Left lobe of liver (tissue), 2 donors: ENCODE results near the gene TMEM100. TPM values are rescaled to one million over a fixed set of nuclear protein-coding genes. Genes with fewer than 3 reads are reported as not detected.

Experiments
- ATAC-seq: fragments of 200-7000 bp; cut with Tn5 transposase; one replicate; pipeline ENCODE4 v1.9.1; 2020; ENCODE audit warnings: mild to moderate bottlenecking, moderate library complexity
- DNase-seq: peaks from one replicate; pipeline ENCODE4 v3.0.0-alpha.2; 2020; ENCODE audit warnings: low spot score
- total RNA-seq: library from RNA; stranded (reverse); gene quantifications from one replicate; pipeline ENCODE4 v1.2.1, GENCODE V29; 2021
- donor health status: DM: no; HTN: no; CAD: no; lungs with moderate emphysema.
- donor health status: DM: no; HTN: yes; CAD: no.

Gene TMEM100
- total RNA-seq, 1 donor from 2014 or later, result 7.0 TPM

- ATAC-seq, result no peak
Observed at GRCh38 chr17:55745258-55745657, 22.6 kb upstream of the TMEM100 start.

DNA sequence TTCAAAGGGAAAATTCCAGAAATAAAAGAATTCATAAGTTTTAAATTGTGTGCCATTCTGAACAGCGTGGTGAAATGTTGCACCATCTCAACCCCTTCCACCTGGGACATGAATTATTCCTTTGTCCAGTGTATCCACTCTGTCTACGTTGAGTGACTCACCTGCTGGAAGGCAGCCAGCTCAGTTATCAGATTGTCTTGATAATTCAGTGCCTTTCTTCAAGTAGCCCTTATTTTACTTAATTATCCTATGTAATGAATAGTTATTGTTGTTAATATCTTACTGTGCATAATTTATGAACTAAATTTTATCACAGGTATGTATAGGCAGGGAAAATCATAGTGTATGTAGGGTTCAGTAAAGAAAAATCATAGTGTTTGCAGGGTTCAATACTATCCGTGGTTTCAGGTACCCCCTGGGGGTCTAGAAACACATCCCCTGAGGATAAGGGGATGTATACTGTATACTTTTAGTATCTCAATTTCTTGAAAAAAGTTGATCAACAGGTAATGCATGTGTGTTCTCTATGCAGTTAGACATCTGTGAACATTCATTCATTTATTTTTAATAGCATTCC is 20.5 kb upstream of the TMEM100 start:
- DNase-seq (no peak), ATAC-seq (peak; percentile 36)

More at GRCh38 chr17:55745258-55745657, 22.6 kb upstream of the TMEM100 start:
- DNase-seq, result no peak

DNA sequence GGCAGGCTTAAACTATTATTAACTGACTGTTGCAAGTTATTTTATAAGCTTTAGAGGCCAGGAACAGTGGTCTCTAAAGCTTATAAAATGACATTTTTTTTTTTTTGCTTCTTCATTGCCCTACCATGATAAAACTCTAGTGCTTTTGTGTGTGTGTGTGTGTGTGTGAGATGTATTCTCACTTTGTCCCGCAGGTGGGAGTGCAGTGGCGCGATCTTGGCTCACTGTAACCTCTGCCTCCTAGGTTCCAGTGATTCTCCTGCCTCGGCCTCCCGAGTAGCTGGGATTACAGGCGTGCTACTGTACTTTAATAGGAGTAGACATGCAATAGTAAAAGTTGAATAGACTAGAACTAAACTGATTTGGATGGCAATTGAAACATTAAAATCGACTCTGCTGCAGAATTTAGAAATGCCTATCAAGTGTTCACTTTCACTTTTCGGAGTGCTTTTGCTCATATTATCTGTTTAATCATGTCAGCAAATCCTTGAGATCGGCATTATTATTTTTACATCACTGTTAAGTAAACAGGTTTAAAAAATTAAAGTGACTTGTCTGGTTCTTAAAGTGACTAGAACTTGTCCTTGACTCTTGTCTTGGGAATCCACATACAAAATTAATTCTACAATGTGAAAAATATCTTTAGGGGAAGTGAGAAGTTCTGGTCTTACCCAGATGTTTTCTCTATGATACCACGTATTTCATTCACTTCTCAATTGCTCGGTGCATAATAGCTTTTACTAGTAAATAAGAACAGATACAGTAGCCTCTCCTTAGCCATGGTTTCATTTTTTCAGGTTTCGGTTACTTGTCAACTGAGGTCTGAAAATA is 19.8 kb upstream of the TMEM100 start:
- ATAC-seq (no peak), DNase-seq (no peak)

DNA sequence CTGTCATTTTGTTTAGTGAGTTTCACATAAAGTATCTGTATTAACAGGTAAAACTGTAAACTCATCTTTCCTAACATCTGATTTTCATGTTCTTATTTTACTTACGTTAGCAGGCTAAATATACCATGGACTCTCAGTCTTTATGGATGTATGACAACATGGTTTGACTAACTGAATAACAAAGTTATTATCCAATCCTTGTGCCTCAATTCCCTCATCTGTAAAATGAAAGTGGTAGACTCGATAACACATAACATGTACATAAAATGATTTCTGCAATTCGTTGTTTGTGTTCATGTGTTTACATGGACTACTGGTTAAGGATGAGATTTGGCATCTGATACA is 18.7 kb upstream of the TMEM100 start:
- ATAC-seq (no peak), DNase-seq (no peak)

DNA sequence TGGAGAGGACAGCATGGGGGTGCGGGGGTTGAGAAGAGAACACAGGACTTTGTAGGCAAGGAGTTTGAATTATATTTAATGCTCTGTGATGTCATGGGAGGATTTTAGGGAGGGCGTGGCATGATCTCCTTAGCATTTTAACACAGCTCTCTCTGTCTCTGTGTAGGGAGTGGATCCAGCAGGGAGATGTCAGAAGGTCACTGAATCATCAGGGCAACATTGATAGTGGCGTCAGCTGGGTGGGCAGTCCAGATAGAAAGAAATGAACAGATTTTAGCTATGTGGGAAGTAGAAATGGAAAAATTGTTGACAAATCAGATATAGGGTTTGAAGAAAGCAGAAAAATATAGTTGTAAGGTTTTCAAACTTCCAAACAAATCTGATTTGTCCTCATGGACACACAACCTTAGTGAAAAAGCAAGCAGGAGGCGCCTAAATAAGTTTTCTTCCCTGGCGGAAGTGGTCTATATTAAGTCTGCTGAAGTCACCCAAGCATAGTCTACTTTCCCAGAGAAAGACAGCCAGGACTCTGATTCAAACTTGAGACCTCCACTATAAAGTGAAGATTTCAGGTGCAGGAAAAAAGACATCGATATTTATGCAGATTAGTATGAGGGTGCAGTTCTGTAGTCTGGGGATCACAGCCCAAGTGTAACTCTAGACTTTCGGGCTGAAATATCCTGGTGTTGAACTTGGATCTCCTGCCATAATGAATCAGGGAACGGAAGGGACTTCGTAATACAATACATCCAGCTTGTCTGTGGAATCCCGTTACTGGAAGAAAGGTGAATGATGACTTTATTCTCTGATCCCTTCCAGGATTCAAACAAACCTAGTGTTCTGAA is 18.1 kb upstream of the TMEM100 start:
- no peak for ATAC-seq
- no peak for DNase-seq

DNA sequence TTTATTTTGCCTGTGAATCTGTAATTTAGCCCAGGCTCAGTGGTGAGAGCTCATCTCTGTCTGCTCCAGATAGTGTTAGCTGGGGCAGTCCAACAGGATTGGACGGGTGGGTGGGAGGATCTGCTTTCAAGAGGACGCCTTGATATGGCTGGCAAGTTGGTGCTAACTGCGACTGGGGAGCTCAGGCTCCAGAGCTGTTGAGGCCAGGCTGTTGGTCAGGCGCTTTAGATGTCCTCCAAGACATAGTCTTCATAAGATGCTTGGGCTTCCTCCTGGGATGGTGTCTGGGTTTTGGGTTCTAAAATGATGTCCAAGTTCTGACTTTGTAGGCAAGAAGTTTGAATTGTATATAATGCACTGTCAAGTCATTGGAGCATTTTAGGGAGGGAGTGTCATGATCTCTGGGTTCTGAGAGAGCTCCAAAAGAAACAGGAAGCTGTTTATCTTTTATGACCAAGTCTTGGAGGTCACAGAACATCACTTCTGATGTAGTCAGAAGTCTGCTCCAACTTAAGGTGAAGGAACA is 15.4 kb upstream of the TMEM100 start:
- DNase-seq, result no peak
- no peak for ATAC-seq

DNA sequence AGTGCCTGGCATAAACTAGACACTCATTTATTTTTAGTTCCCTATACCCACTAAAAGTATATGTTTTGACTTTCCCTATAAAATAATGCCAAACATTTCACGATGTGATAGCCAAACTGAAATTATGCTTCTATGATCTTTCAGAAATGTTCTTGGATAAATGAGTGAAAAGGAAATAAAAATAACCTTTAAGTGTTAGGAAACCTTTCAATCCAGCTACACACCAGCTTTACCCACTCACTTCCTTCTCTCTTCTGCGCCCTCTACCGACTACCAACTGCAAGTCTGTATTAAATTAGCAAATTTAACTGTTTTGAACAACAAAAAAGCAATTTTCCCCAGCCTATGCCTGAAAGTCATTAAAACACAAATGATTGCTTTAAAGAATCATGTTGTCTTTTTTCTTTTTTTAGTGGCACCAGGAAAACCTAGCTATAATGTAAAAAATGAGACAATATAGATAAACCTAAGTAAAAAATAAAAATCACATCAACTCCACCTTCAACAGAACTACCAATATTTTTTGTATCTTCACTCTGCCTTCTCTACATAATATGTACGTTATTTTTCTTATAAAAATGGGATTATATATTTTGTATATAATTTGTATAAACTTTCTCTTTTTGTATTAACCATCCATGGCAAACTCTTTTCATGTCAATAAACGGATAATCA is 13.2 kb upstream of the TMEM100 start:
- ATAC-seq (peak; percentile 31), DNase-seq (no peak)

- ATAC-seq (no peak), DNase-seq (no peak)
Observed at GRCh38 chr17:55734128-55734781, 11.6 kb upstream of the TMEM100 start.

- peak; percentile 81 for DNase-seq
- ATAC-seq, result peak; percentile 73
Observed at GRCh38 chr17:55731586-55732250, 9.1 kb upstream of the TMEM100 start.

GRCh38 chr17:55730808-55731207 is 8.1 kb upstream of the TMEM100 start:
- no peak for DNase-seq
- peak; percentile 43 for ATAC-seq

- ATAC-seq (no peak), DNase-seq (no peak)
Observed at GRCh38 chr17:55730380-55730779, 7.7 kb upstream of the TMEM100 start.

DNA sequence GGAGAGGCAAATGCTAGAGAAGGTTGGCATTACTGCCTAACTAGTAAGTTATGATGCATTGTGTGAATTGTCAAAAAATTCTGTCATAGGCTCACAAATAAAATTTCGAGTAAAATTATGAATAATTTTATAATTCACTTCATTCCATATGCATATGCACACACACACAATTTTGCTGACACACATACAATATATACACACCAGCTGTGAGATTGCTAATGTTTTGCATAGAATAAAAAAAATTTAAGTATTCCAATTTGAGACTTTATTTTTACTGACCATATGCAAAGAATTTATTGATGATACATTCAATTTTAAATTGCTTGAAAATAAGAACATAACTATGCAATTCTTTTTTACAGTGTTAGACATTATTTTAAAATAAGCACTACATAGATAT is 6.8 kb upstream of the TMEM100 start:
- DNase-seq (no peak), ATAC-seq (no peak)

DNA sequence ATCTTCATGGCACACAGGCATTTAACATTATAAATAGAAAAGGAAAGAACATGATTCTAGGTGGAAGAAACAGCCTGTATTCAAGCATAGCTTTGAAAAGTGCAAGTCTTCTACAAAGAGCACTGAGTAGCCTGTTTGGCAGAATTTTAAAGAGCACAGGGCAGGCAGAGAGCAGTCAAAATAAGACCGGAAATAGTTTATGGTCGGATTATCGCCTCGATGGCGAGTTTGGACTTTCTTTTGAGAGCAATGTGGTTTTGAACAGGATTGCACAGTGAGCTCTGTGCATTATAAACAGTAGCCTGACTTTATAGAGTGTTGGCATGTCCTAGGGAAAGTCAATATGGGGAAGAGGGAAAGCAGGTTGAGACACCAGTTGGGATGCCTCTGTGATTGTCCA is 6.2 kb upstream of the TMEM100 start:
- DNase-seq, result no peak
- no peak for ATAC-seq

DNA sequence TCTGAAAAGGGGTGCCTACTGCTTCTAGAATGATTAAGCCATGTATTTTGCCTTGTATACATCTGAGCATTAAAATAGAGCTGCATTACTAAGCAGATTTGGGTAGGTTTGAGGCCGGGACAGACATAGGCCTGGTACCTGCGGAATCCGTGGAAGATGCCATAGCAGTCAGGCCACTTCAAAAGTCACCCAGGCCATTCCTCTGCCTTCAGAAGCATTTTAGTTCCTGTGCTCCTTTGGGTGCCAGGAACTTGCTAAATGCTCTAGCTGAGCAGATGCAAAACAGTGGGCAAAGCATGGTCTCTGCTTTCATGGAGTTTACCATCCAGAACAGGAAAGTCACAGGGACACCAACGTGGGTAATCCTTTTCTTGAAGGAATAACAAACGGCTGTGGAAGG is 5.7 kb upstream of the TMEM100 start:
- no peak for ATAC-seq
- DNase-seq, result no peak

GRCh38 chr17:55727920-55728319 is 5.3 kb upstream of the TMEM100 start:
- DNase-seq (no peak), ATAC-seq (no peak)

DNA sequence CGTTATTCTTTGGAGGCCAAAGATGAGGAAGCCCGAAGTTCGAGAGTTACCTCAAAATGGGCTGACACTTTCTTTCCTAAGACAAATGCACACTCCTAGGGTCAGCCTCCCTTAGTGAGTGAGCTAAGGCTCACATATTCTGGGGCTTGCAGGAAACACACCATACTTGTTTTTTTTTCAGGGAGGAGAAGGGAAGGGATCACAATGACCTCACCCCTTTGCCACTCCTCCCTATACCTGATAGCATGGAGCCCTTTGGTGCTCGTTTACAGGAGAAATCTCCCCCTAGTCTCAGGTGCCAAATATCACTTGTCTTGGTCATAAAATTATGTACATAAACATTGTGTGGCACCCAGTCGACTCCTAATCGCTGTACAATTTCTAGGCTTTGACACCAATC is 4.6 kb upstream of the TMEM100 start:
- no peak for ATAC-seq
- DNase-seq, result no peak

DNA sequence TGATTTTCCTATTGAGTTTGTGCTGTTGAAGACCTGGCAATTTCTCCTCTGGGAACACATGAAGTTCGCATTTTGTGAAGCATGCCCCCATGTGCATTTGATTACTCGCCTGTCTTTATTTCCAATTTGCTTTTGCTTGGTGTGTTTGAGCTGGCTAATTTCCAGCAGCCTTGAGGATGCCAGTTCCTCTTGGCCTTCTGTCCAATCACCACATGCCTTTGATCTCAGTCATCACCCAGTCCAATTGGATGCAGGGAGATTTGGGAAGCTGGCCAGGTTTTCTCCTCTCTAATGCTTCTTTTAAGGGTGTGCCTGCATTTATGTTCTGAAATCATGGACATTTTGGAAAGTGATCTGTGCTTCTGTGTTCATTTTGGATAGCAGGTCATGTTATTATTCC is 3.8 kb upstream of the TMEM100 start:
- ATAC-seq (peak; percentile 59), DNase-seq (peak; percentile 78)

DNA sequence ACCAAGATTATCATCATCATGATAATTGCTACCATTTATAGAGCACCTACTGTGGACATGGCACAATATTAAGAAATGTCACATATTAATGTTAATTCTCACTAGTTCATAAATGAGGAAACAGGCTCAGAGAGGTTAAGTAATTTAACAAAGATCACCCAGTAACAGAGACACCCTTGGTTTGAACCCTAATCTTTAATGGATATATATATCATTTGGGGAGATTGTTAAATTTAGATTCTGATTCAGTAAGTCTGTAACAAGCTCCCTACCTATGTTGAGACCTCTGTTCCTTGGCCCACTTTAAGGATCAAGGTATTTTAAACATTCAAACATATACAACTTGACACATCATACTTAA is 804 bp upstream of the TMEM100 start:
- DNase-seq (no peak), ATAC-seq (no peak)

DNA sequence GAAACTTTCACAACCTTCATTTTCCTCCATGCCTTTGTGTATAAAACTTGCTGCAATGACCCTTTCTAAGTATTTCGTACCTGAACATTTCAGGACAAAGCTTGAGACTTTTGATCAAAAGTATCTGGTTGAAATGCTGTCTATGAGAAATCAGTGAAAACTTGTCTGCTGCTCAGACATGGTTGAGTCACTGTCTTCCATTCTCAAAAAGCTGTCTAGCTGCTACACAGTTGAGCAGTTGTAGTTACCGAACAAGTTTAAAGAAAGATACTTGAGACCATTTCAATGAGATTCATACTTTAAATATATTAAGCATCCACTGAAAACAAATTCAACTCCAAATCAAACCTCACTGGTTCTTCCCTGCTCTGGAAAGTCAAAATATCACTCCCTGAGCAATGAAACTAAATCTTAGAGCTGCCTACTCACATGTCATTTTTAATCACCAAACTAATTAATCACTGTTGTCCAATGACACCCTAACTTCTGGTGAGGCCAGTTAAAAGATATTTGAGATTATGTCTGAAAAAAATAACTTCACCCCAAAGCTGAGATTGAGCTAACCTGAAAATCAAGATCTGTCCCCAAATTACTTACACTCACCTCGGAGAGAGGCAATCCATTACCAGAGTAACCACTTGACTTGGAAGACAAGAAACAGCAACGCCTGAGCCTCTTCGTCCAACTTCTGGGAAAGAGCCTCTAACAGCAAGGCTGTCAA is 488 bp downstream of the TMEM100 start:
- ATAC-seq (no peak), DNase-seq (no peak)
